Esophagus (tissue), 2 donors: Measurements from ENCODE around the gene GK. TPM values are rescaled to one million over a fixed set of nuclear protein-coding genes. Genes with fewer than 3 reads are reported as not detected.

Experiments
- H3K27ac ChIP-seq, 2 donors: one replicate each; pipeline ENCODE4 v1.5.1; 2013; ENCODE audit warnings: low read depth in 2 of 2, mild to moderate bottlenecking in 2 of 2, inconsistent platforms in 1 of 2, low read length in 1 of 2, moderate library complexity in 1 of 2
- H3K27me3 ChIP-seq, 2 donors: one replicate each; pipeline ENCODE4 v1.6.1; 2013; ENCODE audit warnings: low read length in 2 of 2, control low read depth in 1 of 2, mild to moderate bottlenecking in 1 of 2; ENCODE audit not compliant: insufficient read depth in 2 of 2, control insufficient read depth in 1 of 2
- H3K36me3 ChIP-seq, 2 donors: one replicate each; pipeline ENCODE4 v1.6.1; 2013; ENCODE audit warnings: low read length in 1 of 2; ENCODE audit not compliant: control insufficient read depth in 2 of 2, insufficient read depth in 2 of 2
- H3K4me1 ChIP-seq, 2 donors: one replicate each; pipeline ENCODE4 v1.6.1; 2013; ENCODE audit warnings: low read length in 1 of 2; ENCODE audit not compliant: control insufficient read depth in 2 of 2, insufficient read depth in 2 of 2
- H3K4me3 ChIP-seq, 2 donors: one replicate each; pipeline ENCODE4 v1.5.1; 2013; ENCODE audit warnings: low read length in 2 of 2, mild to moderate bottlenecking in 2 of 2, low read depth in 1 of 2, moderate library complexity in 1 of 2
- H3K9me3 ChIP-seq, 2 donors: one replicate each; pipeline ENCODE4 v1.6.1; 2013; ENCODE audit warnings: mild to moderate bottlenecking in 2 of 2, low read depth in 1 of 2, low read length in 1 of 2, moderate library complexity in 1 of 2; ENCODE audit not compliant: control insufficient read depth in 2 of 2, insufficient read depth in 1 of 2
- WGBS, 2 donors: extraction: QIAGEN DNeasy Blood & Tissue Kit; methylation state at CpG; one replicate each; pipeline ENCODE4 v1.1.7; 2013; 5-methylcytosine and 5-hydroxymethylcytosine counted together
- polyA plus RNA-seq, 2 donors: library from polyadenylated mRNA; stranded (reverse); fragments of 200-250 nt; gene quantifications; one replicate each; pipeline ENCODE4 v1.2.3, GENCODE V29; 2013
- donor health status: healthy with polysubstance abuse.
- donor health status: Bipolar disorder and iron deficiency.

The GK gene
- polyA plus RNA-seq, 2 donors: 3.4 to 6.9 TPM

DNA sequence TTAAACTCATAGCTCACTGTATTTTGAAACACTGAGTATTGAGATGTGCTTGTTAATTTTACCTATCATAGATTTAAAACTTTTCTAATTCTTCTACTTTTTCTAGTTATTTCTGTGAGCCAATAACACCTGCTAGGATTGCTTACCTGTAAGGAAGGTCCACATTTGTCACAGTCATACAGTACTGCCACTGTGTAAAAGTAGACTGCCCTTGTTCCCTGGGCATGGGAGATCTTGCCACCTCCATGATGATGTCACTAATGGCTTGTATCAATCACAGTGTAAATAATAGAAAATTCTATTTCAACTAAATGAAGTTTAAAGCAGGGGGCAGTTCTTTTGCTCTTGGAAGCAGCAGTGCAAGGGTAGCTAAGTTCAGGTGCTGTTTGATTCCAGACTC is 35.9 kb downstream of the GK start:
- Histone ChIP-seq H3K27me3 (no peaks in the 10 kb centered on the region), H3K27ac (no peak overlapping the region), H3K4me1 (no peaks in the 10 kb centered on the region), H3K4me3 (no peak overlapping the region), H3K36me3 (no peaks in the 10 kb centered on the region), H3K9me3 (no peaks in the 10 kb centered on the region)

DNA sequence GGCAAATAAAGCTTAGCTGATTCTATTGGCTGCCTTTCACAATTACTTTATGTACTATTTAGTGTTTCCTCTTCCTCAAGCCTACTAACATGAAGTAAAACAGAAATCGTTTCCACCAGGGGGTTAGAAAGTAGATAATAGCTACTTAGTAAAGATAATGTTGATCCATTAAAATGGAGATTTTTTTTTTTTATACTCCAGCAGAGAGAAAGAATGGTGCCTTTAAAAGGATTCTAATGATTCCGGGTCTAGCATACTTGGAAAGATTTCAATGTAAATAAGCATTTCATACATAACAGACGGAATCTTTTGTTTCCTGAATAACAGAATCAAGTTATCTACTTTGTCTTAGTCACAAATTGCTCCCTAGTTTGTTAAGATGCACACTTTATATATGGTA is 37.1 kb downstream of the GK start:
- WGBS, 2 donors: 20 to 26% methylated on average over 3 of the region's 3 CpGs
- Histone ChIP-seq H3K27me3 (no peaks in the 10 kb centered on the region), H3K27ac (no peak overlapping the region), H3K36me3 (no peaks in the 10 kb centered on the region), H3K4me1 (no peaks in the 10 kb centered on the region), H3K9me3 (no peaks in the 10 kb centered on the region), H3K4me3 (no peak overlapping the region)

DNA sequence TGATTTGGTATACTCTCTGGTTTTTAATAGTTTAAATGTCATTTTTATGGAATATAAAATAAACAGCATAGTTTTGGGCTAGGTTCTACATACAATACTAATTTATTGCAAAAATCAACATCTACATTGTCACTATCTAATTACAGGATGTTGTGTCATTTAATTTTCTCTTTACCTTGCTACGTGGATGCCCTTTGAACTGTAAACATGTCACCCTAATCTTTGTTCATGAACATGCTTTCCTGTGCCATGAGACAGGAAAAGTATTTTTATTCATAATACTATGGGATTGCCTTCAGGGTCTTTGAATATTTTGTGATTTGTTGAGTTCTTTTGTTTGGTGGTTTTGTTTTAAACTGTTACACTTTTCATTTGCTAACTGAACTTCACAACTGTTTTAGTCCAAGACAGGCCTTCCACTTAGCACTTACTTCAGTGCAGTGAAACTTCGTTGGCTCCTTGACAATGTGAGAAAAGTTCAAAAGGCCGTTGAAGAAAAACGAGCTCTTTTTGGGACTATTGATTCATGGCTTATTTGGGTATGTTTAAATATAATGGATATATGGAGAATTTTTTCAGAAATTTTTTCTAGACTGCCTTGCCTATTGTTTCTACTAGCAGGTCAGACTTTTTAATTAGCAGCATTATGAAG is 40.9 kb downstream of the GK start:
- no peaks in the 10 kb centered on the region for H3K9me3 ChIP-seq
- H3K4me1 ChIP-seq: no peaks in the 10 kb centered on the region
- H3K36me3 ChIP-seq: no peaks in the 10 kb centered on the region
- H3K4me3 ChIP-seq: no peak overlapping the region
- H3K27me3 ChIP-seq: no peaks in the 10 kb centered on the region
- no peak overlapping the region for H3K27ac ChIP-seq
- WGBS, 2 donors: 49 to 57% methylated on average over 4 of the region's 4 CpGs

DNA sequence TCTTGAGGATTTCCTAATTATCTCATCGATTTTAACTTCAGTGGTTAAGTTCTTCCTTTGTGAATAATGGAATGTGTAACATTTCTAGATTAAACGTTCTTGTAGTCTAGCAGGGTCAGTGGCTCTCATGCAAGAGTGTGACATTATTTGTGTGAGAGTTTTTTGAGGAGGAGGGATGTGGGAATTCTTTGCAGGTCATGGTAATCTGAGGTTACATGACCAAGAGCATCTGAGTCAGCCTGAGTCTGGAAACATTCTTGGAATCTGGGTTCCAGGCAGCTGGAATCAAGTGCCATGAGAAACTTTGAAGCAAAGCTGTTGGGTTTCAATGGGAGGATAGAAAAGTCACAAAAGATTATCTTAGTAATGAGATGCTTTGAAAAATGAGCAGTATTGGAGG is 49.5 kb downstream of the GK start:
- Histone ChIP-seq H3K27me3 (no peaks in the 10 kb centered on the region), H3K4me3 (no peak overlapping the region), H3K36me3 (no peaks in the 10 kb centered on the region), H3K9me3 (no peaks in the 10 kb centered on the region), H3K27ac (no peak overlapping the region), H3K4me1 (no peaks in the 10 kb centered on the region)
- 54 to 84% methylated on average over 2 of the region's 2 CpGs for WGBS, 2 donors

DNA sequence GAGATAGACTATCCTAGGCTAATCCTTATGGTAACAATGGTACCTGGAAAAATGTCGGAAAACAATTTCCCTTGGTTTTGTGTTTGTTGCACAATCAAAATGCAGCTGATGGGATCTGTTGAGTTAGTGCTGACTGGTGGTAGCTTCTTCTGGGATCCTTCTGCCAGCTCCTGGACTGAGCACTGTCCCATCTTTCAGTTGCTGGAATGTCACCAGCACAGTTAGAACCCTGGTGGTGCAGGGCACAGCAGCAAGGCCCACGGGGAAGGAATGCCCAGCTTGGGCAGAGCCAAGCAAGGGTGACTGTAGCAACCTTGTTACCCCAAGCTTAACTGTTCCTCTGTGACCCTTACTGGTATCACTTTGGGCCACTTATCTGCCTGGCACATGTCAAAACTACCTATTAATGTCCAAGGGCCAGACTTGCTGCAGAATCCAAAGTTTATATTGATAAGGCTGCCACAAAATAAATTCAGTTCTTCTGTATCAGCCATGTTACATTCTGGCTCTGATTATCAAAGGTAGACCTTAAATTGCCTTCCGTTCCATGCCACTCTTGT is 53.1 kb downstream of the GK start:
- Histone ChIP-seq H3K27me3 (no peaks in the 10 kb centered on the region), H3K4me1 (no peaks in the 10 kb centered on the region), H3K9me3 (no peaks in the 10 kb centered on the region), H3K36me3 (no peaks in the 10 kb centered on the region), H3K27ac (no peak overlapping the region), H3K4me3 (no peak overlapping the region)
- WGBS, 2 donors: 91 to 93% methylated on average over 3 of the region's 3 CpGs

DNA sequence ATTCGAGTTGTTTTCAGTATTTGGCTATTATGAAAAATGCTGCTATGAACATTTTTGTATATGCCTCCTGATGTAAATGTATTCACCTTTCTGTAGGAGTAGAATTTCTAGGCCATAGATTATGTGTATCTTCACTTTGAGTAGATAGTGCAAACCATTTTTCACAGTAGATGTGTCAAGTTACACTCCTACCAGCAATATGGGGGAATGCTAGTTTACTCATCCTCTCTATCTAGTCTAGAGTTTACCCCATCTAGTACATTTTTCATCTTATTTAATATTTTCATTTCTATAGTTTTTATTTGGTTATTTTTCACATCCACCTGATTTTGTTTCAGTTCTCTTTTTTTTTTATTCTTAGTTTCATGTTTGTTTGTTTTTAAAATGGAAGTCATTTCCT is 59.0 kb downstream of the GK start:
- WGBS, 2 donors: 62 to 76% methylated on average over 1 of the region's 1 CpG
- no peaks in the 10 kb centered on the region for H3K4me1 ChIP-seq

DNA sequence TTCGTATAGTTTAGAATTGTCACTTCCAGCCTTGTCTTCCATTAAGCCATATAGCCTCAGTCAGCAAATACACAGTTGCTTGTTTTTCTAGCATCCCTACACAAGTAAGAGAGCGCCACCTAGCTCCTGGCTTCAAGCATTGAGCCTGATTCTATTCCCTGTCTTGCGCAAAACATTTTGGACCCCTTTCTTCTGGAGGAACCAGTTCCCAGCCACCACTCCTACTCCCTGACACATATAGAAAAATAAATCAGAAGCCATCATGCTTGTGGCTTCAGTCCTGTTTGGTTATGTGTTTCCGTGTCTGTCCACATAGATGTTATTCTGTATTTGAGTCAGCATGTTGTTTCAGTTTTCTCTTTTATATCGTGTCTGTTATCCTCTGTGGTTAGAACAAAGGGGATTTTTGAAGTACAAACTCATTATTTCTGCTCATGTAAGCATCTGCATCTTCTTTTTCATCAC is 59.9 kb downstream of the GK start:
- Histone ChIP-seq H3K27ac (no peak overlapping the region), H3K9me3 (no peaks in the 10 kb centered on the region), H3K4me1 (no peaks in the 10 kb centered on the region), H3K27me3 (no peaks in the 10 kb centered on the region), H3K36me3 (no peaks in the 10 kb centered on the region), H3K4me3 (no peak overlapping the region)
- 39 to 59% methylated on average over 5 of the region's 5 CpGs for WGBS, 2 donors

More for the DNA sequence above, 59.0 kb downstream of the GK start:
- H3K27ac ChIP-seq: no peak overlapping the region
- no peaks in the 10 kb centered on the region for H3K9me3 ChIP-seq
- no peak overlapping the region for H3K4me3 ChIP-seq
- no peaks in the 10 kb centered on the region for H3K36me3 ChIP-seq
- H3K27me3 ChIP-seq: no peaks in the 10 kb centered on the region

DNA sequence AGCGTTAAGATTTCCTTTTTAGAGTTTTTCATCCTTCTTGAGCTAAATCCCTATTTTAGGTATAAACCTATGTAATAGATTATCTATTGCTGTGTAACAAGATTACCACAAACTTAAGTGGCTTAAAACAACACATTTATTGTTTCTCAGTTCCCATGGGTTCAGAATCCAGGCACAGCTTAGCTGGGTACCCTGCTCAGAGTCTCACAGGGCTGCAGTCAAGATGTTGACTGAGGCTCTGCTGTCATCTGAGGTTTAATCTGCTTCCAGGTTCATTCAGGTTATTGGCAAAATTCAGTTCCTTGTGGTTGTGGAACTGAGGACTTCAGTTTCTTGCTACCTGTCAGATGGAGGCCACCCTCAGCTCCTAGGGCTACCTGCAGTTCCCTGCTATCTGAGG is 60.9 kb downstream of the GK start:
- Histone ChIP-seq H3K36me3 (no peaks in the 10 kb centered on the region), H3K9me3 (no peaks in the 10 kb centered on the region), H3K27me3 (no peaks in the 10 kb centered on the region), H3K4me1 (no peaks in the 10 kb centered on the region), H3K4me3 (no peak overlapping the region), H3K27ac (no peak overlapping the region)
- 91 to 93% methylated on average over 1 of the region's 1 CpG for WGBS, 2 donors

DNA sequence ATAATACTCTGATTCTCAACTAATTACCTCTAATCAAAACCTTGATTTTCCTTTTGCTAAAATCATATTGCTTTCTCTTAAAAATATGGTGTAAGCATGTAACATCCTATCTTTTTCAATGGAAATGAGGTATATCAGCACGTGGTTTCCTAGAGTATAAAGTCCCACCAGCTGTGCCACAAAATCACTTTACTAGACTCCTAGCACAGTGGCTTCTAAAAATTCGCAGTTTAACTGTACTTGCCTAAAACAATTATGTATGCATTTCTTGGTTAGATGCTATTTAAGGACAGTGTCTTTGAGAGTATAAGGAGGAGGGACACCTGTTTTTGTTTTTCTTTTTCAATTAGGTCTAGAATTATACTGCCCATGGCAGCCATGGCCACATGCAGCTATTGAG is 62.8 kb downstream of the GK start:
- no peaks in the 10 kb centered on the region for H3K9me3 ChIP-seq
- no peak overlapping the region for H3K27ac ChIP-seq
- no peaks in the 10 kb centered on the region for H3K4me1 ChIP-seq
- WGBS, 2 donors: 55 to 88% methylated on average over 2 of the region's 2 CpGs
- H3K4me3 ChIP-seq: no peak overlapping the region
- H3K27me3 ChIP-seq: no peaks in the 10 kb centered on the region
- H3K36me3 ChIP-seq: no peaks in the 10 kb centered on the region
